Daoy (cell line): ENCODE data around the gene CCDC149. TPM values are rescaled to one million over a fixed set of nuclear protein-coding genes. Genes with fewer than 3 reads are reported as not detected.
A peak's percentile ranks its signal among the peaks of the same experiment; 100 is the strongest.

Source experiments
- DNase-seq: peaks from one replicate; pipeline ENCODE4 v3.0.0-alpha.2; 2015; ENCODE audit warnings: low read depth
- total RNA-seq: library from RNA; depleted of rRNA; stranded (reverse); fragments of >200 nt; shearing (Covaris generic); gene quantifications from 2 replicates; pipeline ENCODE4 v1.2.3, GENCODE V29; 2014; rRNA removed

The CCDC149 gene
- total RNA-seq = 3.6 and 11.0 TPM in 2 replicates

DNA sequence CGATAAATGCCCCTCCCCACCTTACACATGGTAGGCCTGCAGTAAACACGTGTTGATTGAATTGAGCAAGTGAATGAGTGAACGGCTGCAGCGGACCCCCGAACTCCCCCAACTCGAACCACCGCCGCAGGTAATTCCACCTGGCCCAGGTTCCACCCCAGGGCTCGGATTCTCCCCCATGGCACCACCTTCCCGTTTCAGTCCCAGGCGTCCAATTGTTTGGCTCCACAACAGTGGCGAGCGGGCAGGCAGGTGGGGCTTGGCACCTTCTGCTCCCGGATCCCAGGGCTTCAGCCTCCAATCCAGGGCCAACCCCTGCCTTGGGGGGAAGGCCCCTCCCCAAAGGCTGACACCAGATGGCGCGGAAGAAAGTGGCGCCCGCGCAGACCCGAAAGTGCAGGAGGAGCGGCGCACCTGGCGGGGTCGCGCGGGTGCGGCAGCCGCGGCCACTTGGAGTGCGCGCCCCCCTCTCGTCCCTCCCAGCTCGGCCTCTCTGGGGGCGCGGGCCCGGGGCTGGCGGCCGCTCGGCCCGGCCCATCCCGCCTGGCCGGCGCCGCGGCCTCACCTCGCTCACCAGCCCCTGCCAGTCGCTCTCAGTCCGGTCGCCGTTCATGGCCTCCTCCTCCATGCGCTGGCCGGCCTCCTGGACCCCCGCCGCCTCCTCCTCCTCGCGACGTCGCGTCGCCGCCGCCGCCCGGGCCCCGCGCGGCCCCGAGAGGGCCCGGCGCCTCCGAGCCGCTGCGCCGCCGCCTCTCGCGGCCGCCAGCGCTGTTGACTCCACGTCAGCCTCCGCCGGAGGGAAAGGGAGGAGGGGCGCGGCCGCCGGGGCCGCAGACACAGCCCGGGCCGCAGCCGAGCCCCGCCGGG, at the start of gene CCDC149:
Gene CCDC149 (minus strand): TSS at position 791 of the 867 bp plus-strand sequence. CDS start 178 bp downstream, at position 613.
- DNase-seq = peak; percentile 72

DNA sequence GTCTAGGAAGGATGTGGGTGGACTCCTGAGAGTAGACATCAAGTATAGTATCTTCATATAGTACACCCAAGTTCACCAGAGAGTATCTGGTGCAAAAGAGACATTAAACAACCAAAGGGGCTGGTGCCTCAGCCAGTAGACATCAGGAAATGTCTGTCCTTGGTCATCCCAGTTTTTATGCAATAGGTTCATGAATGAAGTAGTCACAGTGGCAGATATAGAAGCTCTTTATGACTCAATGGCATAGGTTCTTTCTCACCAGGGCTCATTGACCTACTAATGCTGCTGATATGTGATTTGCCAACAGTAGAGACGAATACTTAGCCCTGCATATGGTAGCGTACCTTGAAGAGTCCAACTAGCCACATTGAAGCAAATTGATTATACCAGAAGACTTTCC, 45.0 kb upstream of the CCDC149 start:
- no peak for DNase-seq

DNA sequence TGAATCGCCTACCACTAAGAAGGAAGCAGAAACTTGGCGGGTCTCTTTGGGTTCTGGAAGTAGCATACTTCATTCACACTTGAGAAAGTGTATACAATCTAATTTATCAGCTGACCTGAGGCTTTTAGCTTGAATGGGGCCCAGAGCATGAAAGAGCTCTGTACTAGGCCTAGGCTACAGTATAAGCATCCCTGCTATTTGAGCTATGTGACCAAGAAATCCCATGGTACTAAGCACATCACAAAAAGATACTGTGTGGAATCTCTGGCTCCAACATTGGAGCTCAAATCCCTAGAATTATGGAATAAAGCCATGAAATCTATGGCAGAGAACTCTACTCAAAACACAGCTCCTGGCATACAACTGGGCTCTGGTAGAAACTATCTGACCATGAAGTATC, 43.9 kb upstream of the CCDC149 start:
- DNase-seq = no peak

DNA sequence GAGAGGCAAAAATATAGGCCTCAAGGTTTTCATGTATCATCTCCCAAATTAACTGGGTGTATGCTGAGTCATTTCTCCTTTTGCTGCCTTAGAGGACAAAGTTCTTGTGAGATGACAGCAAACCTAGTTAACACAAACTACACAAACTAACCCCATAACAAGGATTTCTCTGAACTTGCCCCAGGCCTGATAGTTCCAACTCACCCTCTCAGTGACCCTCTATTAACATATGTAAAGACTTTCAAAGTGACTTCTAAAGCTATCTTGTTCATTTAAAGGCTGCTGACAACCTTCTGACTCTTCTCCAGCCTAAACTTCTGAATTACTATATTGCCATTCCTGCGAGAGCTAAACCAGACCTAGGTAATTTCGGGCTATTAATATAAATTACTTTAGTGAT, 43.2 kb upstream of the CCDC149 start:
- no peak for DNase-seq

DNA sequence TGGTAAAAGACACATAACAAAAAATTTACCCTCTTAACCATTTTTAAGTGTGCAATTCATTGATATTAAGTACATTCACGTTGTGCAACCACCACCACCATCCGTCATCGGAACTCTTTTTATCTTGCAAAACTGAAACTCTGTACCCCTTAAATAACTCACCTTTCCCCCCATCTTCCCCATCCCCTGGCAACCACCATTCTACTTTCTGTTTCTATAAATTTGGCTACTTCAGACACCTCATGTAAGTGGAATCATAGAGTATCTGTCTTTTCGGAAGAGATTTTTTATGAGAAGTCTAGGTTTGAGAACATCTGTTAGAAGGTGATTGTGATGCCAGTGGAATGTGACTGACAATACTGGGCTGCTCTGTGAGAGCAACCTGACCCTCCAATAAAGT, 39.8 kb upstream of the CCDC149 start:
- no peak for DNase-seq

DNA sequence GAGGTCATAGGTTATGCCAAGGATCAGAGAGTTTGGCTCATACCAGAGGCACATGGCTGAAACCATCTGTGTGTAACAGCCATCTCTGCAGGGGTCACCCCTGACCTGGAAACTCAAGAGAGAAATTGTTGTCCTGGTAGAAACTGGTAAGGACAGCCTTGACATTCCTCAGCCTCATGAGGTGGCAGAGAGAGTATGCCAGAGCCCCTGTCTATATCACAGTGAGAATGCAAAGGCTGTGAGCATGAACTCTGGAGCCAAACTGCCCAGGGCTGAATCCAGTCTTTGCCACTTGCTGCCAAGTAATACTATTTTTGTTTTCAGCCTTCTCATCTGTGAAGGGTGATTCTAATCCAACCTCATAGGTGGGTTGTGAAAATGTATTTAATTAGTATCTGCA, 37.1 kb upstream of the CCDC149 start:
- DNase-seq = no peak

DNA sequence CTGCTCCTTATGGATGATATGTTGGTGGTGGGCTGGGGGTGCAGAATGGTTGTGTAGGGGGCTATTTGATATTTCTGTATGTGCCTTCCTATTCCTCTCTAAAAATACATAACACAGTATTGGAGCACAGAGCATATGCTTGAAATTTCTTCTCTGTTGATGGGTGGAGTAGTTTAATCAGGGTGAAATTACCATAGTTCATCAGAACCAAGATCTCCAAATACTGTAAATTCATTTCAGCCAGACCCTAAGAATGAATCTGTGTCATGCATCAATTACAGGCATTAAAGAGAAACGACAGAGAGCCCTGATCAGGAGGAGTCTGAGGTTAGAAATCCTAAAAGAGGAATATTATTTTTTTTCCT, 25.1 kb upstream of the CCDC149 start:
- DNase-seq = no peak

DNA sequence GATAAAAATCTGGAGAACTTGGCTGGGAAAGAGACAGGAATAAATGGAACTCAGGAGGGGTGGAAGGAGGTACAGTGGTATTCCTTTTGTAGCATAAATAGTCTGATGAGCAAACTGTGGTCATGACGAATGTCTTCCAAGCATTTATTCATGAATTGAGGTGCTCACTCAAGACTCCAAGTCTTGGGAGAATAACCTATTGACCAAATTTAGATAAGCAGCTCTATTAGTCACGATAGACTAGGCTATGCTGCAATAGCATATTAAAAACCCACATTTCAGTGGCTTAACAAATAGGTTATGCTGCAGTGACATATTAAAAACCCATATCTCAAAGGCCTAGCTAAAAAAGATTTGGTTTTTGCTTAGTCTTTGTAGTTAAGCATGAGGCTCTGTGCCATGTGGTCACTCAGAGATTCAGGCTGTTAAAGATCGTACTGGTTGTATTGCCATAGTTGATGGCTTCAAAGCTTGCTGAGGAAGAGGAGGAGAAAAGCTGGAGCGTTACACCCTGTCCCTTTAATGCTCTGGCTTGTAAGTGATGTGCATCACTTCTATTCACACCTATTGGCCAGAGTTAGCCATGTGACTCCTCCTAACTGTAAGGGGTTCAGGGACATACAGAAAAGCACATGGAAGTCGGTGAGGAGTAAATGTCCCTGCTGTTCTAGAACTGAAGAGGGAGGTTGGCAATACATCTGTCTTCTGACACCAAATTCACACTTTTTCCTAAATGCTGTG, 24.5 kb upstream of the CCDC149 start:
- DNase-seq = no peak

DNA sequence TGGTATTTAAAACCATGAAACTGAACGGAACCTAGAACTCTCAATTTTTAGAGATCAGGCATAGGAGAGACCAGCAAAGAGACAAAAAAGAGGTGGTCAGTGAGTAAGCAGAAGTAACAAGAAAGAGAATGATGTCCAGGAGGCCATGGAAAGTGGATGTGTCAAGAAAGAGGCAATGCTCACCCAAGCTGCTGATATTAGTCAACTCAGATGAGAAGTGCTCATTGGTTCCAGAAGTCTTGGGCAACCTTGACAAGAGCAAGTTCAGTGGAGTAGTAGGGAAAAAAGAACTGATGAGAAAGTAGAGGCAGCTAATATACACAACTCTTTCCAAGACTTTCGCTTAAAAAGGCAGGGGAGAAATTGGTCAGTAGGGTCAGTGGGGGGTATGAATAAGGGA, 23.0 kb upstream of the CCDC149 start:
- DNase-seq = no peak

DNA sequence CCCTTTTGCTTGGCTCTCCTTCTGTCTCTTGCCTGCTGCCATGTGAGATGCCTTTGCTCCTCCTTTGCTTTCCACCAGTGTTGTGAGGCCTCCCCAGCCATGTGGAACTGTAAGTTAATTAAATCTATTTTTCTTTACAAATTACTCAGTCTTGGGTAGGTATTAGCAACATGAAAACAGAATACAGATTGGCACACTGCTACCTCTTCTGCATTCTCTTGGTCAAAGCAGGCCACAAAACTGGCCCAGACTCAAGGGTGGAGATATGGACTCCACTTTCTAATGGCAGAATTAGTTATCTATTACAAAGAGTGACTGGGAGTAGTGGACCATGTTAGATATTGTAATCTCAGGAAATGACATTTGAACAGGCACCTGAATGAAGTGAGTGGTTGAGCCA, 21.5 kb upstream of the CCDC149 start:
- no peak for DNase-seq

DNA sequence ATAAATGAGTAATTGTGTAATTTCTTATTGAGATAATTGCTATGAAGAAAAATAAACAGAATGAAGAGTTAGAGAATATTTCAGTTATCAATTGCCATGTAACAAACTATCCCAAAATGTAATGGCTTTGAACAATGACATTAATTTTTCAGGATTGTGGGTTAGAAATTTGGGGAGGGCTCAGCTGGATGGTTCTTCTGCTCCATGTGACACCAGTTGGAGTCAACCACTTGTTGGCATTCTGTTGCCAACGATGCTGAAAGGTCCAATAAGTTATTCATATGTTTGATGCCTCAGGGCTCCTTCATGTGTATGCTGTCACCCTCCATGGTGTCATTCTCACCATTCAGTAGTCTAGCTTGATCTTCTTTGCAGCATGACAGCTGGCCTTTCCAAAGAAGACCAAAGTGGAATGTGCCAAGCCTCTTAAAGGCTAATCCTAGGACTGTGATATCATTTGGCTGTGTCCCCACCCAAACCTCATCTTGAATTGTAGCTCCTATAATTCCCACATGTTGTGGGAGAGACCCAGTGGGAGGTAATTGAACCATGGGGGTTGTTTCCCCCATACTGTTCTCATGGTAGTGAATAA, 20.9 kb upstream of the CCDC149 start:
- DNase-seq = no peak

DNA sequence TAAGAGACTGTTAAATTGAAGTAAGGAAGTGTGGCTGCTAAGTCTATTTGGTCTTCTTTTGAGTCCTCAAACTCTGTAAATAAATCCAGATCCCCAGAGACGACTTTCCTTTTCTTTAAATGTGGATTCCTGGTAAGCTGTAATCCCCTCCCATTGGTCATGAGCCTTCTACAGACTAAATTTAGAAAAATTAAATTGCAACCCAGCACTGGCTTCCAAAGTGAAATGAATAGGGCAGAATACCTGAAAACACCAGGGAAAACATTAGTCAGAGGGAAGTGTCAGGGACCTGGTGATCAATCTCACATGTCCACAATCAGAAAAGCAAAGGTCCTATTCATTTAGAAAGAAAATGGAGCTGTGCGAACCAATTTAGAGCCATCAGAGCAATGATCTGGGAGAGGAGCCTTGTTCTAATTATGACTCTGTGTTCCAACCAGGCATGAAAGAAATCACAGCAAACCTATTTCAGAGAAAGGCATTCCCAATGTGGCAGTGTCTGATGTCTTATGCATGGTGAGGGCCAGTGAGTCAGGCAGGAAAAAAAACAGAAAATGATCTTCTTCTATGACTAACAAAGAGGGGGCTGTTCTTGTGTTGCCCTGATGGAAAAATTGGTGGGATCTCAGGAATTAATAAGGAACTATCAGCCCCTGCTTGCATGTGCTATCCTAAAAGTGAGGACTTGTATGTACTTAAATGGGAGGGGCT, 19.8 kb upstream of the CCDC149 start:
- peak; percentile 21 for DNase-seq

DNA sequence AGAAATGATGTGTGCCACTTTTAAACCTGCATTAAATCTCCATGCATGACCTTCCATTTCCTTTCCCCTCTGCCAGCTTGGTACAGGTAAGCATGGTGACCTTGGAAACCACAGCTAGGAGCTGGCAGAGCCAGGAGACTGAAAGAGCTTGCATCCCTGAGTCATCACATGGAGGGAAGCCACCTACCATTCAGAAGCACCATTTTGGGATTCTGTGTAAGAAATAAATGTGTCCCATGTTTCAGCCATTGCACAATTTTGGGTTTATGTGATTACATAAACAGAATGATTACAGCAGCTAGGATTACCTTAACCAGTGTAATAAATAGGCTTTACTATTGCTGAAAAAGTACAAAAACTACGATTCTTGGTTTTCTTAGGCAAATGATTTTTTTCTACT, 17.3 kb upstream of the CCDC149 start:
- no peak for DNase-seq

DNA sequence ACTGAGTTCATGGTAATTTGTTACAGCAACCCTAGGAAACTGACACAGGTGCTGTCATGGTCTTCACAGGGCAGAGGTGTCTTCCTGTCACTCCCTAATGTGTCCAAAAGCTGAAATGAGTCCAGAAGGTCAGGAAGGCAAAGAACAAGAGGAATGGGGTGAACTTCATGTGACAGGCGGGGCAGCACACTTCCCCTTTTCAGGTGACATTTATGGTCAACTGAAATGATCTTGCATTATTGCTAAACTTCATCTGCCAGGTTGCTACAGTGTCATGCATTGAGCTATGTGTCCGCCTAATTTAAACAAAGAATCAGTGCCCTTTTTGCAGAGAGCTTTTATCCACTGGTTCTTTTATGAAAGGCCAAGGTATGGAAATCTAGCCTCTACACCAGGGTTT, 15.9 kb upstream of the CCDC149 start:
- no peak for DNase-seq

DNA sequence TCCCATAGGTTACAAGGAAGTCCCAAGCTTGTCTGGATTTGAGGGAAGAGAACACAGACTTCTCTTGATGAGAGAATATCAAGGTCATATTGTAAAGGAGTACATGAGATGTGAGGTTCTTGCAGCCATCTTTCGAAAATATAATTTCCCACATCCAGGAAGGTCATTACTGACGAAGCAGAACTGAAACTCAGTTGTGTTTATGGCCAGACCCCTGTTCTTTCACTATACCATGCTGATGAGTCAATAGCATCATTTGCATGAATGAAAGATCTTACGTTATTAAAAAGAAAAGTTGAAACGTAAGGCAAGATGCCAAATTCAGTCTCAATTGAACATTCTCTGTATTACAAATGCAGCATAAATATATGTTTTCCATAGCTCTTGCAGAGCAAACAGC, 14.2 kb upstream of the CCDC149 start:
- no peak for DNase-seq

DNA sequence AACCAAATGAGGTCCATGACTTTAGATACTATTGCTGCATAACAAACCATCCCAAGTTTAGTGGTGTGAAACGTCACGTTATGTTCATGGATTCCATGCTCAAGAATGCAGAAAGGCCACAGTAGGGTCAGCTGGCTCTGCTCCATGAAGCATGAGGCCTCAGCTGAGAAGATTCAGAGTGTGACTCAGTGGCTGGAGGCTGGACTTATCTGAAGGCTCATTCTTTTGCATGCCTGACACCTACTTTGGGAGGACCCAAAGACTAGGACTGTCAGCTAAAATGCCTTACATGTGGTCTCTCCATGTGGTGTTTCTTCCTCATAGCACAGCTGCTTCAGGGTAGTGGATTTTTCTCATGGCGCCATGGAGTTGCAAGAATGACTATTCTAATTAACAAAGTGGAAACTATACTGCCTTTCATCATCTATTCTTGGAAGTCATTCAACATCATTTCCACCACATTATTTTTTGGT, 11.5 kb upstream of the CCDC149 start:
- DNase-seq = peak; percentile 71

DNA sequence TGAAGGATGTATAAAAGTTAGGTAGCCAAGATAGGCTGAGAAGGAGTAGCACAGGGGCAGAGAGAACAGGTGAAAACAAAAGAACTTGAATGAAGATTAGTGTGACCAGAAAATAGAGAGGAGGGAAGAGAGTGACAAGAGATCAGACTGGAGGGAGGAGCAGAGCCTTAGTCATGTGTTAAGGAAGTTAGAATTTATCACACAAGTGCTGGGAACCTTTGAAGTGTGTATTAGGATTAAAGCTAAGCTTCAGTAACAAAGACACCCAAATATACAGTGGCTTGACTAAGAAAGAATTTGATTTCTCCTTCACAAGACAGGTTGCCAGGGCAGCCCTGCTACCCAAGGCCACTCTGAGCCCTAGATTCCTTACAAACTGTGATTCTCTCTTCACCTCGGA, 10.7 kb upstream of the CCDC149 start:
- DNase-seq = no peak

DNA sequence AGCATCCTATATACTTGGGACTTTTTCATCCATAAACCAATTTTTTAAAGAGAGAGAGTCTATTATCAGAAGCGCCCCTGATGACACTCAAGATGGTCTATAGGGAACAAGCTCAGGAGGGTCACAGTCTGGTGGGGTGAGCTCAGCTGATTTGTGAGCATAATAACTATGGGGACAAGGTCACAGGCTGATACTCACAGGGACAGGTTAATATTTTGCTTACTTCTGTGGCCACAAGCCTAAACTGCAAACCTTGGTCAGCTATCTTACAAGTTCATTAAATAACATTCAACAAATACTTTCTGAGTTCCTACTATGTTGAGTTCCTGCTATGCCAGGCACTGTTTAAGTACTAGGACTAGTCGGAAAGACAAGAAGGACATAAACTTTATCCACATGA, 10.2 kb upstream of the CCDC149 start:
- no peak for DNase-seq

DNA sequence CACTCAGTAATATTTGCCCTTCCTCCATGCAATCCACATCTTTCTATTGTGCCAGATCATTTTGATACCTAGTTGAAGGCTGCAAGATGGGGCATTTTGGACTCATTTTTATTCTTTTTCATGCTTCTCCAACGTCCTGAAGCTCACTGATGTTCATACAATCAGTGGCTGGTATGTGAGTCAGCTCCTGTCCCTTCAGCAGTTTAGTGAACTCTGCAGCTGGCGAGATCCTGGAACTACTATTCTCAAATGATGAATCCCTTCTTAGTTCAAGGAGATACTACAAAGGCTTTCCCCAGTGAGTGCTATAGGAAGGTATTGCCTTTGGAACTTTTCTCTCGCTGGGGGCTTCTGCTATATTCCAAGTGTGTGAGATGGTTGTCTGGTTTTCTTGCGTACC, 9.6 kb upstream of the CCDC149 start:
- no peak for DNase-seq

DNA sequence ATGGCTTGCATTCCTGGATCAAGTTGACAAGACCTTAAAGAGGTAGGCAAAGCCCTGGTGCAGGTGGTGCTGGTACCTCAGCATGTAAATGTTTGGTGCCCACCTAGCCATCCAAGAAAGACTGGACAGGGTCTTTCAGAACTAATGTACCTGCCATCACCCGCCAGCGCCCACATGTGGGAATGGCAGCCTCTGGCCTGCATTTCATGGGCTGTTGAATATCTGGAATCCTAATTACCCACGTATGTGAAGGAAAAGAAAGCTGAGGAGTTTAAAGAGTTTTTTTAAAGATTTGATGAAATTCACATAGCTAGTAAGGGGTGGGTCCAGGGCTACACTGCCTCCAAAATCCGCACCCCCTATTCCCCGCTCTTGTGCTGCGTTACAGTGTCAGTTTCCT, 8.6 kb upstream of the CCDC149 start:
- no peak for DNase-seq

DNA sequence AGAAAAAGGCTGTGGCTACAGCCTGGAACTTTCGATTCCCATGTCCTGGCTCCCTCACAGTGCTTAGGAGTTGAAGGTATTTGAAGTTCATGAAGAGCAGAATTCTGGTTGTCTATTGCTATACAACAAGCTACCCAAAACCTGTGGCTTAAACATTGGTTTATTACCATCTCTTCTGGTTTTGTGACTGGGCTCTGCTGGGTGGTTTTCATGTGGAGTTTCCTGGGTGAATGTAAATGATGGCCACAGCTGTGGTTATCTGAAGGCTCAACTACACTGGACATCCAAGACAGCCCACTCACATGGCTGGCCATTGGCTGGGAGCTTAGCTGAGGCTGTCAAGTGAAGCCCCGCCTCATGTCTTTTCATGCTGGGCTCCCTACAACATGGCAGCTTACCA, 7.2 kb upstream of the CCDC149 start:
- no peak for DNase-seq
